ENCODE measurements around the gene SPINT2. TPM values are rescaled to one million over a fixed set of nuclear protein-coding genes. Genes with fewer than 3 reads are reported as not detected.

The SPINT2 gene
- polyA plus RNA-seq, 2 of the 4 experiments (the other 2 are of a cell fraction) = 291 to 343 TPM

DNA sequence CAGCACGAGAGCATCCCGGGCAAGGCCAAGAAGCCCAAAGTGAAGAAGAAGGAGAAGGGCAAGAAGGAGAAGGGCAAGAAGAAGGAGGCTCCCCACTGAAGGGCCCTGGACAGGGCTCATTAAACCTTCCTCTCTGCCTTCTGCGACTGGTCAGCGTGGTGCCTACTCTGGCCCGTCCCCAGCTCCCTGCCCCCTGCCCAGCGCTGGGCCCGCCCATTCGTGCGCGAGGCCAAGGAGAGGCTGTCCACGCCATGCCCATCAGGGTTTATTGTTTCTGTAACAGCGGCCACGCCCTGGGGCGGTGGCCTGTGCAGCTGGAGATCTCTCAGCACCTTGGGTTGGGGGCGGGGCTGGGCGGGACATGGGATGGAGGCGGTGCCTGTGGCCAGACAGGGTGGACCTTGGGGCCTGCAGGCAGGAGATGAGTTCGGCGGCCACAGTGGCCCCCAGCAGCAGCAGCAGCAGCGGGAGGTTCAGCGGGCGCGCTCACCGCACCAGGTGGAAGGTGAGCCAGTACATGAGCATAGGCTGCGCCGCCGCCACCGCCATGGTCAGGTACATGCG is 40.6 kb downstream of the SPINT2 start:
- peak overlapping the region; percentile 60 for H3K4me3 ChIP-seq
- ATAC-seq (peak; percentile 60 to 85), FAIRE-seq (peak; percentile 100), DNase-seq (ENCODE audit: low read depth in 1 of 2, low spot score in 1 of 2) (peak; percentile 100)
- peaks cover 50% of the 10 kb centered on the region for H3K4me1 ChIP-seq
- ChIA-PET POLR2A (interaction anchor here (0.6 to 4.8 kb wide), 22 partner anchors 8 to 1131 kb away, joined by 3 to 127 read pairs (median 5); partner anchors contain the start of genes CATSPERG, GGN, KCNK6 and PPP1R14A), CTCF (interaction anchor here (0.5 to 10.1 kb wide), 9 partner anchors 9 to 814 kb away, joined by 3 to 76 read pairs (median 10); partner anchors contain the start of genes CATSPERG and KCNK6)
- H3K4me2 ChIP-seq = peak overlapping the region; percentile 91
- TF ChIP-seq ESRRA (IDR thresholded peaks at IDR 0.05; ENCODE audit: borderline replicate concordance, low read length) (no peak), TFCP2L1 (CRISPR knock-in tag; IDR thresholded peaks at IDR 0.05) (peak; percentile 91), SMC3 (IDR thresholded peaks at IDR 0.05) (peak; percentile 38; the same call in 2 of the 3 replicates), CEBPB (IDR thresholded peaks at IDR 0.05) (no peak; a peak in 1 of 4 replicates), ZNF302 (CRISPR knock-in tag; IDR thresholded peaks at IDR 0.05) (no peak), JUNB (IDR thresholded peaks at IDR 0.05) (no peak), CBX8 (IDR thresholded peaks at IDR 0.05) (no peak), JUN (IDR thresholded peaks at IDR 0.05) (peak; percentile 76 to 90), RAD21 (conservative IDR thresholded peaks at IDR 0.05 in 1 of 2, IDR thresholded peaks at IDR 0.05 in 1 of 2) (peak; percentile 1 to 43; a peak in 2 of 5 replicates), KDM1A (IDR thresholded peaks at IDR 0.05; ENCODE audit: low read depth) (no peak), MAZ (IDR thresholded peaks at IDR 0.05; ENCODE audit: borderline replicate concordance, low read depth, low read length) (peak; percentile 72; the same call in 1 of the 2 replicates), CHD2 (IDR thresholded peaks at IDR 0.05; ENCODE audit: low read length, partially characterized antibody) (peak; percentile 61), FOSB (CRISPR knock-in tag; IDR thresholded peaks at IDR 0.05) (no peak), EHF (CRISPR knock-in tag; IDR thresholded peaks at IDR 0.05) (peak; percentile 10; the same call in 1 of the 2 replicates), MYC (IDR thresholded peaks at IDR 0.05; ENCODE audit: borderline replicate concordance, low read length) (peak; percentile 96), TP53 (CRISPR knock-in tag; IDR thresholded peaks at IDR 0.05) (no peak), GATA3 (IDR thresholded peaks at IDR 0.05; ENCODE audit: borderline replicate concordance) (peak; percentile 70), HOXB13 (CRISPR knock-in tag; IDR thresholded peaks at IDR 0.05; ENCODE audit: low read depth) (peak; percentile 56; the same call in 1 of the 2 replicates), HOXB5 (CRISPR knock-in tag; IDR thresholded peaks at IDR 0.05) (peak; percentile 22; the same call in 1 of the 2 replicates), FOSL2 (IDR thresholded peaks at IDR 0.05) (no peak), FOSL2 (CRISPR knock-in tag; IDR thresholded peaks at IDR 0.05) (no peak), POLR2A (IDR thresholded peaks at IDR 0.05; ENCODE audit: low read length) (peak; percentile 82)
- TF ChIP-seq, protein P1, sequence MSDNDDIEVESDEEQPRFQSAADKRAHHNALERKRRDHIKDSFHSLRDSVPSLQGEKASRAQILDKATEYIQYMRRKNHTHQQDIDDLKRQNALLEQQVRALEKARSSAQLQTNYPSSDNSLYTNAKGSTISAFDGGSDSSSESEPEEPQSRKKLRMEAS (IDR thresholded peaks at IDR 0.05) = peak; percentile 98
- TF ChIP-seq, protein P2, sequence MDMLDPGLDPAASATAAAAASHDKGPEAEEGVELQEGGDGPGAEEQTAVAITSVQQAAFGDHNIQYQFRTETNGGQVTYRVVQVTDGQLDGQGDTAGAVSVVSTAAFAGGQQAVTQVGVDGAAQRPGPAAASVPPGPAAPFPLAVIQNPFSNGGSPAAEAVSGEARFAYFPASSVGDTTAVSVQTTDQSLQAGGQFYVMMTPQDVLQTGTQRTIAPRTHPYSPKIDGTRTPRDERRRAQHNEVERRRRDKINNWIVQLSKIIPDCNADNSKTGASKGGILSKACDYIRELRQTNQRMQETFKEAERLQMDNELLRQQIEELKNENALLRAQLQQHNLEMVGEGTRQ (IDR thresholded peaks at IDR 0.05) = peak; percentile 24; the same call in 1 of the 2 replicates
- TF ChIP-seq, protein P3, sequence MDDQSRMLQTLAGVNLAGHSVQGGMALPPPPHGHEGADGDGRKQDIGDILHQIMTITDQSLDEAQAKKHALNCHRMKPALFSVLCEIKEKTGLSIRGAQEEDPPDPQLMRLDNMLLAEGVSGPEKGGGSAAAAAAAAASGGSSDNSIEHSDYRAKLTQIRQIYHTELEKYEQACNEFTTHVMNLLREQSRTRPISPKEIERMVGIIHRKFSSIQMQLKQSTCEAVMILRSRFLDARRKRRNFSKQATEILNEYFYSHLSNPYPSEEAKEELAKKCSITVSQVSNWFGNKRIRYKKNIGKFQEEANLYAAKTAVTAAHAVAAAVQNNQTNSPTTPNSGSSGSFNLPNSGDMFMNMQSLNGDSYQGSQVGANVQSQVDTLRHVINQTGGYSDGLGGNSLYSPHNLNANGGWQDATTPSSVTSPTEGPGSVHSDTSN (IDR thresholded peaks at IDR 0.05) = peak; percentile 88; the same call in 1 of the 2 replicates
- TF ChIP-seq, protein P4, sequence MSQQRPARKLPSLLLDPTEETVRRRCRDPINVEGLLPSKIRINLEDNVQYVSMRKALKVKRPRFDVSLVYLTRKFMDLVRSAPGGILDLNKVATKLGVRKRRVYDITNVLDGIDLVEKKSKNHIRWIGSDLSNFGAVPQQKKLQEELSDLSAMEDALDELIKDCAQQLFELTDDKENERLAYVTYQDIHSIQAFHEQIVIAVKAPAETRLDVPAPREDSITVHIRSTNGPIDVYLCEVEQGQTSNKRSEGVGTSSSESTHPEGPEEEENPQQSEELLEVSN (IDR thresholded peaks at IDR 0.05; ENCODE audit: borderline replicate concordance, low read depth) = 0 out of 2 replicates have a peak, but pooled peaks have one; percentile 33
- TF ChIP-seq, protein P5, sequence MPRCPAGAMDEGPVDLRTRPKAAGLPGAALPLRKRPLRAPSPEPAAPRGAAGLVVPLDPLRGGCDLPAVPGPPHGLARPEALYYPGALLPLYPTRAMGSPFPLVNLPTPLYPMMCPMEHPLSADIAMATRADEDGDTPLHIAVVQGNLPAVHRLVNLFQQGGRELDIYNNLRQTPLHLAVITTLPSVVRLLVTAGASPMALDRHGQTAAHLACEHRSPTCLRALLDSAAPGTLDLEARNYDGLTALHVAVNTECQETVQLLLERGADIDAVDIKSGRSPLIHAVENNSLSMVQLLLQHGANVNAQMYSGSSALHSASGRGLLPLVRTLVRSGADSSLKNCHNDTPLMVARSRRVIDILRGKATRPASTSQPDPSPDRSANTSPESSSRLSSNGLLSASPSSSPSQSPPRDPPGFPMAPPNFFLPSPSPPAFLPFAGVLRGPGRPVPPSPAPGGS (IDR thresholded peaks at IDR 0.05) = peak; percentile 97
- no peaks in the 10 kb centered on the region for H3K9me3 ChIP-seq
- WGBS (ENCODE audit: missing lambda C conversion rate) = 1% methylated on average over 20 of the region's 29 CpGs
- peak overlapping the region; percentile 92 to 95 for H3K27ac ChIP-seq
